GM21526 (cell line): ENCODE measurements around the gene DNALI1.
"Not testable (repeated sequence)": the region's sequence is repeated elsewhere in the genome, so short reads cannot be mapped to it uniquely, and the experiment has no call there.

Experiments
- ATAC-seq: cut with Tn5 transposase; IDR thresholded peaks from one replicate; pipeline ENCODE4 v1.9.1; 2021; ENCODE audit warnings: moderate library complexity; ENCODE audit not compliant: unreplicated experiment, low FRiP score

DNALI1 gene

GRCh38 chr1:37556712-37557196 lies at the start of gene DNALI1:
TSS of gene DNALI1 (plus strand) at chr1:37556940. CDS start at chr1:37556995, 55 bp downstream.
- ATAC-seq = no peak

DNA sequence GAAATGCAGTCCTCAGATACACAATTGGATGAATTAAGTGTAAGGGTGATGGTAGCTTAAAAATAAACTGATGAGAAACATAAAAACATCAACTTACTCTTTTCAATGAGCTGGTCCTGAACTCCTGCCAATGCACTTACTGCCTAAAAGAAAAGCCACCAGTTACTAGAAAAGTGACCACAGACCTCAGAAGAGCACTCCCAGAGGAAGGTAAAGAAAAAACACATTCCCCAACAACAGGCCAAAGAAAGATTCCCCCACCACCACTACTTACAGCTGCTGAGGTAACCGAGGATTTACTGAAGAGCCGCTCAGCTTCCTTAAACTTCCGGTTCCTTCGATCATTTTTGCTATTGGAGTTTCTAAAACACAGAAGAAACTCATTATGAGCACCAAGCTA lies 47.6 kb upstream of the DNALI1 start:
- ATAC-seq = no peak

DNA sequence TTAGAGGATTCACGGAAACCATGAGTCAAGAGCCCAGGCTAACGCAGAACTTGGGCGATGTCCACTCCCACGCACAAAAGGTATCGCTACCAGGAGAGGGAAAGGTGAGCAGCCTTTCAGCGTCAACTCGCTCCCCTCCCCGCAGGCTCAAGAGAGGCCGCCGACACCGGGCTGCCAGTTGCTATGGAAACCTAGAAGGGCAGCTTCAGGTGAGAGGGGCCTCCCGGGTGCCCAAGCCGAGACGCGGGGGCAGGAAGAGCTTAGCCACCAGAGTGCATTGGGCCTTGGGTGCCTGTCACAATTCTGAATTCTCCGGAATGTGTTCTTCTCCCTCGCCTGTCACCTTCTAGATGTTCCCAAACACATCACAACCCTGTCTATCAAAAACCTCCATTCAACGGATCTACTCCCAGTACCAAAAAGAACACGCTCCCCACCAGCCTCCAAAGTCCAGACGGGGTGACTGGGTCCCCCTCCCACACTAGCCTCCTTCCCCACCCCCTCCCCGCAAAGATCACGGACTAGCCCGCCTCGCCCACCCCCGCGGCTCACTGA lies 42.9 kb upstream of the DNALI1 start:
- peak; percentile 32 for ATAC-seq

DNA sequence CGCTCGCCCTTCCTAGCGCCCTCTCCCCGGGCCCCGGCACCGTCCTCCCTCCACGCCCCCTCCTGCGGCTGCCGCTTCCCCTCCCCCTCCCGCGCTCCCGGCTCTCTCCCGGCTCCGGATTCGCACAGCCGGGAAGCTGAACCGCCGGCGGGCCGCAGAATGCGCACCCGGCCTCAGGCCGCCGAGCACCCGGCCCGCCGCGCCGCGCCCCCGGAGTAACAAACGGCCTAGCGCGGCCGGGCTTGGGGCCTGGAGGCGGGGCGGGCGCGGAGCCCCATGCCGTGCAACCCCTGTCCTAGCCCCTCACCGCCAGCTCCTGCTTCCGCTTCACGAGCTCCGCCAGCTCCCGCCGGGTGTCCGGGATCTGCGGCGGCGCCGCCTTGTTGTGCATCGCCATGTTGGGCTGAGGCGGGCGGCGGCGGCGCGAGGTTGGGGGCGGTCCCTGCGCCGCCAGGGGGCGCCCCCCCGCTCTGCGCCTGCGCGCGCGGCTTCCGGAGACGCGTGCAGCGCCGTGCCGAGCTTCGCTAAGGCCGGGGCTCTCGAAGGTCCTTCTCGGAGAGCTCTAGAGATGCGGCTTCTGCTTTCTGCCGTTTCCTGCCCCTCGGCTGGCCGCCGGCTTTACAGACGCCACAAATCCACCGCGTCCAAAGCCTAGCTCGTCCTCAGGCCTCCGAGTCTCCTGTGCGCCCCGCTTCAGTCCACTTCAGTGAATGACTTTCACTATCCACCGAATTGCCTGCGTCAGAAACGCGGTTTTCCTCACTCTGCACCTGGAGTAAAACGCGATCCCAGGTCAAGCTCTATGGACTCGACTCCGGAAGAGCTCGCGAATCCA lies 42.2 kb upstream of the DNALI1 start, which contains the start of gene MEAF6:
Gene MEAF6, minus strand, starts transcription at position 417 of the 835 bp plus-strand sequence. Its CDS starts 20 bp downstream, at position 397.
- ATAC-seq = peak; percentile 81

DNA sequence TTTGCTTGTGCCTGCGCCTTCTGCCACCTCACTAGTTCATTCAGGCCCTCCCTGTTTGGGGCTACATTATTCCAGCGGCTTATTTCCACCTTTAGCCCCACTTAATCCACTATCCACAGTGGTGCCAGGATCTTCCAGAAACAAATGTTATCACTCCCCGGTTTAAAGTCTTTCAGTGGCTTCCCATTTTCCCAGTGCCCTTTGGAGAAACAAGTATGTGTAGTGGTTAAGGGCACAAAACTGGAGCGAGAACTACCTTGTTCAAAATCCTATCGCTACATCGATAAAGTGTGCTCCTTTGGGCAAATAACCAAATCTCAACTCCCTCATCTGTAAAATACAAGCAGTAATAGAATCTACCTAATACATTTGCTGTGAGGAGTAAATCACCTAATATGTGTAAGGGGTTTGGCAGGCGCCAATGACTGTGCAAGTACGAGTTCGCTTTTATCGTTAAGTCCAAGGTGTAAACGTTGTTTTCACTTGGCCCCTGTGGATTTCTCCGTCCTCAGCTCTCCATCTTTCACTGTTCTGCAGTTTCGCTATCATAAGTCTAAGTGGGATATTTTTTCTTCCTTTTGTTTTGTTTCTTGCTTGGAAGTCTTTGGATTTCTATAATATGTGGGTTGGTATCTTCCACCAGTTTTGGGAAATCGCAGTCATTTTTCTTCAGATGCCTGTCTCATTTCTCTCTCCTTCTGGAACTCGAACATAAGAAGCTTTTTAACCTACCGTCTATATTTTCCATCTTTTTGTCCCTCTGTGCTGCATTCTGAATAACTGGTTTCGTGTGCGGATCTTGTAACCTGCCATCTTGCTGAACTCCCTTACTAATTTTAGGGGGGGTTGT lies 41.3 kb upstream of the DNALI1 start:
- ATAC-seq = no peak

- no peak for ATAC-seq
Measured at GRCh38 chr1:37517569-37517968, 39.2 kb upstream of the DNALI1 start.

GRCh38 chr1:37518241-37518640 lies 38.5 kb upstream of the DNALI1 start:
- ATAC-seq = not testable (repeated sequence)

- not testable (repeated sequence) for ATAC-seq
Measured at GRCh38 chr1:37518929-37519328, 37.8 kb upstream of the DNALI1 start.

- no peak for ATAC-seq
Measured at GRCh38 chr1:37519613-37520012, 37.1 kb upstream of the DNALI1 start.

DNA sequence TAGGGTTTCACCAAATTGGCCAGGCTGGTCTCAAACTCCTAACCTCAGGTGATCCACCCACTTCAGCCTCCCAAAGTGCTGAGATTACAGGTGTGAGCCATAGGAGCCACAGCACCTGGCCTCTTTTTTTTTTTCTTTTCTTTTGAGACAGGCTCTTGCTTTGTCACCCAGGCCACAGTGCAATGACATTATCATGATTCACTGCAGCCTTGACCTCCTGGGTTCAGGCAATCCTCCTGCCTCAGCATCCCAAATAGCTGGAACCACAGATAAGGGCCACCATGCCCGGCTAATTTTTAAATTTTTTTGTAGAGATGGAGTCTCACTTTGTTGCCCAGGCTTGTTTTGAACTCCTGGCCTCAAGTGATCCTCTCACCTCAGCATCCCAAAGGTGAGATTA lies 26.9 kb upstream of the DNALI1 start:
- not testable (repeated sequence) for ATAC-seq

- ATAC-seq = not testable (repeated sequence)
Measured at GRCh38 chr1:37532418-37533156, 24.2 kb upstream of the DNALI1 start.

- no peak for ATAC-seq
Measured at GRCh38 chr1:37533317-37534093, 23.2 kb upstream of the DNALI1 start.

GRCh38 chr1:37537378-37537777 lies 19.4 kb upstream of the DNALI1 start:
- no peak for ATAC-seq

DNA sequence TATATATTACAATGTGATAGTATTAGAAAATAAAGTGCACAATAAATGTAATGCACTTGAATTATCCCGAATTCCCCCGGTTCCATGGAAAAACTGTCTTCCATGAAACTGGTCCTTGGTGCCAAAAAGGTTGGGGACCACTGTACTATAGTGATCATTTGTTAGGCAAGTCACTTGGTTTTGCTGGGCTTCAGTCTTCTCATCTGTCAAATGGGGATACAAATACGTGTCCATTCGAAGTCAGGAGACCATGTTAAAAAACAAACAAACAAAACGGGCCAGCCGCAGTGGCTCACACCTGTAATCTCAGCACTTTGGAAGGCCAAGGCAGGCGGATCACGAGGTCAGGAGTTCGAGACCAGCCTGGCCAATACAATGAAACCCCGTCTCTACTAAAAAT lies 17.6 kb upstream of the DNALI1 start:
- not testable (repeated sequence) for ATAC-seq

- ATAC-seq = no peak
Measured at GRCh38 chr1:37540036-37540785, 16.5 kb upstream of the DNALI1 start.

GRCh38 chr1:37544530-37544929 lies 12.2 kb upstream of the DNALI1 start:
- ATAC-seq = no peak

DNA sequence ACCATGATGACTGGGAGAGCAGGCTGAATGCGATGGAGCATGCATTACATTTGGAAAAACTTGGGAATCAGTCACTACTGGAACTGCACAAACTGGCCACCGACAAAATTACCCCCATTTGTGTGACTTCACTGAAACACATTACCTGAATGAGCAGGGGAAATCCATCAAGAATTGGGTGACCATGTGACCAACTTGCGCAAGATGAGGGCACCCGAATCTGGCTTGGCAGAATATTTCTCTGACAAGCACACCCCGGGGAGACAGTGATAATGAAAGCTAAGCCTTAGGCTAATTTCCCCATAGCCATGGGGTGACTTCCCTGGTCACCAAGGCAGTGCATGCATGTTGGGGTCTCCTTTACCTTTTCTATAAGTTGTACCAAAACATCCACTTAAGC lies 11.7 kb upstream of the DNALI1 start:
- ATAC-seq = no peak

- no peak for ATAC-seq
Measured at GRCh38 chr1:37549341-37549740, 7.4 kb upstream of the DNALI1 start.

DNA sequence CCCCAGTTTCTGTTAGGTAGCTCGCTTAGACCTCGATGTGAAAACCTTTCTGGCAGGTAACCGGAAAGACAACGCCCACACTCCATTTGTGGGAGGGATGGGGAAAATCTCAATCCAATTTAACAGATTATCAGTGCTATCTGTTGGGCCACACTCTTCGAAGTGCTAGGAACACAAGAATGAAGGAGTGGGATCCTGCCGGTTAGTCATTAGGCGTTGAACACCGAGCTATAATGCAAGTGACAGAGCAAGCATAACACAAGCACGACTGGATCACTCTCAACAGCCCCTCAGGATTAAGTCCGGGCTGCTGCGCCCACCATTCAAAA lies 3.2 kb upstream of the DNALI1 start:
- no peak for ATAC-seq
